Neural progenitor cell (in vitro differentiated cells): ENCODE results near the gene CHD6.

ENCODE experiments used
- CTCF ChIP-seq: fragments of 200-600 bp; sonication (generic); IDR thresholded peaks from 2 replicates; pipeline ENCODE4 v1.5.1; 2017; ENCODE audit warnings: antibody characterized with exemption, mild to moderate bottlenecking
- EZH2 ChIP-seq: fragments of 200-600 bp; sonication (generic); IDR thresholded peaks from 2 replicates; pipeline ENCODE4 v1.6.1; 2017; ENCODE audit warnings: antibody characterized with exemption, mild to moderate bottlenecking, moderate library complexity
- EZH2phosphoT487 ChIP-seq: fragments of 200-600 bp; sonication (generic); IDR thresholded peaks from 2 replicates; pipeline ENCODE4 v1.6.1; 2017; ENCODE audit warnings: antibody characterized with exemption

- TF ChIP-seq CTCF (no peak), EZH2 (no peak), EZH2phosphoT487 (no peak)
Observed at GRCh38 chr20:41655962-41656618, 37.9 kb upstream of the CHD6 start.
